ENCODE measurements around the gene CFAP77. TPM values are rescaled to one million over a fixed set of nuclear protein-coding genes. Genes with fewer than 3 reads are reported as not detected.

Gene CFAP77
- polyA plus RNA-seq, 3 donors, result not detected

GRCh38 chr9:132383462-132383883 lies 26.5 kb upstream of the CFAP77 start:
- no peak for DNase-seq
- intact Hi-C loops (cut with micrococcal nuclease), result no loop called here
- Mint-ChIP-seq H3K27me3 (ENCODE audit: low read depth in 3 of 3) (no peaks in the 10 kb centered on the region), H3K36me3 (peaks cover 50 to 57% of the 10 kb centered on the region in 2 donors), H3K4me3 (peak overlapping the region in 1 of 2 donors; percentile 50), H3K27ac (peak overlapping the region in 6 of 7 donors; percentile 34 to 98 (median 76)), H3K9me3 (peaks cover 0 to 2% (median 0%) of the 10 kb centered on the region in 7 donors), H3K4me1 (peaks cover 31% of the 10 kb centered on the region)
- Histone ChIP-seq H4K20me1 (ENCODE audit: insufficient read depth, low read length) (no peaks in the 10 kb centered on the region), H3K9ac (ENCODE audit: insufficient read depth, low read length, poor library complexity, severe bottlenecking) (no peak overlapping the region), H3K4me2 (replicated peaks; ENCODE audit: extremely low read depth, low read length, poor library complexity, severe bottlenecking) (peak overlapping the region; percentile 12), H3K4me3 (replicated peaks in 1 of 3; ENCODE audit: low read depth in 2 of 3, low read length in 3 of 3) (peak overlapping the region in 1 of 3 experiments; percentile 27), H3K79me2 (ENCODE audit: insufficient read depth, low read length) (peaks cover 14% of the 10 kb centered on the region), H3K4me1 (ENCODE audit: control insufficient read depth in 1 of 2, insufficient read depth in 2 of 2, low read length in 2 of 2) (peaks cover 37% of the 10 kb centered on the region in 2 donors), H3K27me3 (ENCODE audit: control insufficient read depth in 2 of 2, insufficient read depth in 2 of 2, low read length in 2 of 2) (no peaks in the 10 kb centered on the region), H2AFZ (ENCODE audit: insufficient read depth, low read depth, low read length, poor library complexity, severe bottlenecking) (peak overlapping the region; percentile 47), H3K27ac (ENCODE audit: low read depth in 1 of 2, low read length in 2 of 2) (peak overlapping the region; percentile 4 to 61), H3K36me3 (replicated peaks in 1 of 2; ENCODE audit: control insufficient read depth in 1 of 2, insufficient read depth in 2 of 2, low read length in 2 of 2) (peaks cover 42 to 55% of the 10 kb centered on the region in 2 donors), H3K9me3 (replicated peaks in 1 of 2; ENCODE audit: control insufficient read depth in 1 of 2, insufficient read depth in 1 of 2, low read length in 2 of 2) (no peaks in the 10 kb centered on the region)
- 76% methylated on average over 3 of the region's 10 CpGs for WGBS (ENCODE audit: insufficient coverage)
- no peak for TF ChIP-seq CTCF (IDR thresholded peaks at IDR 0.05)

GRCh38 chr9:132384376-132384775 lies 25.6 kb upstream of the CFAP77 start:
- Mint-ChIP-seq H3K27ac (no peak overlapping the region), H3K9me3 (peaks cover 0 to 2% (median 0%) of the 10 kb centered on the region in 7 donors), H3K27me3 (ENCODE audit: low read depth in 3 of 3) (peaks cover 0 to 3% (median 0%) of the 10 kb centered on the region in 3 donors), H3K4me1 (peaks cover 31% of the 10 kb centered on the region), H3K36me3 (peaks cover 54 to 63% of the 10 kb centered on the region in 2 donors), H3K4me3 (no peak overlapping the region)
- no CpG with 5 or more reads among the region's 8 CpGs for WGBS (ENCODE audit: insufficient coverage)
- H3K27me3 ChIP-seq (ENCODE audit: control insufficient read depth in 2 of 2, insufficient read depth in 2 of 2, low read length in 2 of 2), result no peaks in the 10 kb centered on the region
- peaks cover 14% of the 10 kb centered on the region for H3K79me2 ChIP-seq (ENCODE audit: insufficient read depth, low read length)
- H2AFZ ChIP-seq (ENCODE audit: insufficient read depth, low read depth, low read length, poor library complexity, severe bottlenecking), result no peak overlapping the region
- H4K20me1 ChIP-seq (ENCODE audit: insufficient read depth, low read length), result no peaks in the 10 kb centered on the region
- no peak for DNase-seq
- no peaks in the 10 kb centered on the region for H3K9me3 ChIP-seq (replicated peaks in 1 of 2; ENCODE audit: control insufficient read depth in 1 of 2, insufficient read depth in 1 of 2, low read length in 2 of 2)
- H3K9ac ChIP-seq (ENCODE audit: insufficient read depth, low read length, poor library complexity, severe bottlenecking), result no peak overlapping the region
- peaks cover 45 to 56% of the 10 kb centered on the region in 2 donors for H3K36me3 ChIP-seq (replicated peaks in 1 of 2; ENCODE audit: control insufficient read depth in 1 of 2, insufficient read depth in 2 of 2, low read length in 2 of 2)
- intact Hi-C loops (cut with micrococcal nuclease), result no loop called here
- H3K4me2 ChIP-seq (replicated peaks; ENCODE audit: extremely low read depth, low read length, poor library complexity, severe bottlenecking), result no peak overlapping the region
- H3K4me1 ChIP-seq (ENCODE audit: control insufficient read depth in 1 of 2, insufficient read depth in 2 of 2, low read length in 2 of 2), result peaks cover 37% of the 10 kb centered on the region in 2 donors
- no peak overlapping the region for H3K4me3 ChIP-seq (replicated peaks in 1 of 3; ENCODE audit: low read depth in 2 of 3, low read length in 3 of 3)
- TF ChIP-seq CTCF (IDR thresholded peaks at IDR 0.05), result no peak
- H3K27ac ChIP-seq (ENCODE audit: low read depth in 1 of 2, low read length in 2 of 2), result no peak overlapping the region
